Measurements from ENCODE around the gene ABCC4.

Gene ABCC4

GRCh38 chr13:94987081-94987480 lies 314.2 kb downstream of the ABCC4 start:
- DNase-seq (ENCODE audit: low read depth): no peak
- TF ChIP-seq, protein P1, sequence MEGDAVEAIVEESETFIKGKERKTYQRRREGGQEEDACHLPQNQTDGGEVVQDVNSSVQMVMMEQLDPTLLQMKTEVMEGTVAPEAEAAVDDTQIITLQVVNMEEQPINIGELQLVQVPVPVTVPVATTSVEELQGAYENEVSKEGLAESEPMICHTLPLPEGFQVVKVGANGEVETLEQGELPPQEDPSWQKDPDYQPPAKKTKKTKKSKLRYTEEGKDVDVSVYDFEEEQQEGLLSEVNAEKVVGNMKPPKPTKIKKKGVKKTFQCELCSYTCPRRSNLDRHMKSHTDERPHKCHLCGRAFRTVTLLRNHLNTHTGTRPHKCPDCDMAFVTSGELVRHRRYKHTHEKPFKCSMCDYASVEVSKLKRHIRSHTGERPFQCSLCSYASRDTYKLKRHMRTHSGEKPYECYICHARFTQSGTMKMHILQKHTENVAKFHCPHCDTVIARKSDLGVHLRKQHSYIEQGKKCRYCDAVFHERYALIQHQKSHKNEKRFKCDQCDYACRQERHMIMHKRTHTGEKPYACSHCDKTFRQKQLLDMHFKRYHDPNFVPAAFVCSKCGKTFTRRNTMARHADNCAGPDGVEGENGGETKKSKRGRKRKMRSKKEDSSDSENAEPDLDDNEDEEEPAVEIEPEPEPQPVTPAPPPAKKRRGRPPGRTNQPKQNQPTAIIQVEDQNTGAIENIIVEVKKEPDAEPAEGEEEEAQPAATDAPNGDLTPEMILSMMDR (conservative IDR thresholded peaks at IDR 0.05; ENCODE audit: low read depth, low read length): no peak
- no peak overlapping the region for H3K4me3 ChIP-seq (ENCODE audit: low read length)

DNA sequence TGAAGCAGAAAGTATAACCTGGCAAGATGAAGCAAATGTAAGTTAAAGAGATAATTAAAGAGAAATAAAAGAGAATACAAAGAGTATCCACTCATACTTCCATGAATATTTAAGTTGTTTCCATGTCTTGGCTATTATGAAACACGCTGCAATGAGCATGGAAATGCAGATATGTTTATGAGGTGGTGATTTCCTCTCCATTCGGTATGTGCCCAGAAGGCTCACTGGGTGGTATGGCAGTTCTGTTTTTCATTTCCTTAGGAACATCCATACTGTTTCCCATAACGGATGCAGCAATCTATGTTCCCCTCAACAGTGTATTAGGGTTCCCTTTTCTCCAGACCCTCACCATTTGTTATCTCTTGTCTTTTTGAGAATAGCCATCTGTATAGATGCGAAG lies 316.3 kb downstream of the ABCC4 start:
- no peak for DNase-seq (ENCODE audit: low read depth)
- TF ChIP-seq, protein P1 (conservative IDR thresholded peaks at IDR 0.05; ENCODE audit: low read depth, low read length): no peak
- no peak overlapping the region for H3K4me3 ChIP-seq (ENCODE audit: low read length)

DNA sequence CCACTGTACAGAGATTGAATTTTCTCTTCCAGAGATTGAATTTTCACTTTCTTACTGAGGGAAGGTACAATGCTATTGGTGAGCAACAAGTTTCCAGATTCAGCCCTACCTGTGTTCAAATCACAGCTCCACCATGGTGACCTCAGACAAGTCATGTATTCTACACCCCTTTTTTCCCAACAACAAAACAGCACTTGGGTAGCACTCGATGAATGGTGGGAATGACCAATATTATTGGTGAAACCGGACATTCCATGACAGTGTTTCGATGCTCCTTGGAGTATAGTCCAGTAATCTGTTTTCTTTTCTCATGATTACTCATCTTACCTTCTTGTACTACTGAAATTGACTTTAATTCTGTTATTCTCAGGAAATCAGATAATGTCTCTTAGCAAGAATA lies 322.7 kb downstream of the ABCC4 start:
- no peak for DNase-seq (ENCODE audit: low read depth)
- H3K4me3 ChIP-seq (ENCODE audit: low read length): no peak overlapping the region
- TF ChIP-seq, protein P1 (conservative IDR thresholded peaks at IDR 0.05; ENCODE audit: low read depth, low read length): no peak

DNA sequence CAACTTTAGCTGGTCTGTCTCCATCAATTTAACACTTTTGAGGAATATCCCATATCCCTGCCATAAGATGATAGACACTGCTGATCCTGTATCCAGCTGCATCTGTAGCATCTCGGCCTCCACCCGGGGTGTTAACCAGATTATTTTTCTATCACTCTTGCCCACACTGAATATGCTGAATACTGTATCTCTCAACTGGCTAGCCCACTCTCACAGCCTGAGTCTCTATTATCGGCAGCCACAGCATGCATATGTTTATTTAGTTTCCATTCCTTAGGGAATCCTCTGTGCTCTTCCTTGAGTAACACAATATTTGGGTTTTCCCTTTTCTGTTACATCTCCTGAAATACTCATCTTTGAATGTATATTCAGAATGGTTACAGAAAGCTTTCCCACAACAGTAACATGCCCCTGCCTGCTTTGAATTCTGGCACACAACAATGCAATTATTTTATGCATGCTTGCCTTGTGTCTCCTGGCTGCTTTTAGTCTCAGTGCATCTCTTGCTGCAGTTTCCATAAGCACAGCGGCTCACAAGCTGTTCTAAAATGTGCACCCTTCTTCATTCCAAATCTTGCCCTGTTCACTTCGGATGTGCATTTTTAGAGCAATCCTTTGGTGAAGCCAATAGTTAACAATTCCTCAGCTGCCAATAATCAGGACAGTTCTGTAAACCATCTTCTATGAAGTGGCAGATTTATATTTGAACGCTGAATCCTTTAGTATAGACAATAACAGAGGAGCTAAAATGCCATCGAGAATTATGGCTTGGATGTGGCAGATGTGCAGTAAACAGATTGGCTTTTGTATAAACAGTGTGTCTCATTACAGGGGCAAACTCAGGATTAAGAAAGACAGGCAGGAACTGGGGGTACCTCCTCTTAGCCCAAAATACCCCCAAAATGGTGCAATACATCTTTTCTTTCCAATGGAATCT lies 327.0 kb downstream of the ABCC4 start:
- no peak for DNase-seq (ENCODE audit: low read depth)
- H3K4me3 ChIP-seq (ENCODE audit: low read length): no peak overlapping the region
- TF ChIP-seq, protein P1 (conservative IDR thresholded peaks at IDR 0.05; ENCODE audit: low read depth, low read length): no peak

- TF ChIP-seq, protein P1 (conservative IDR thresholded peaks at IDR 0.05; ENCODE audit: low read depth, low read length): no peak
- no peak overlapping the region for H3K4me3 ChIP-seq (ENCODE audit: low read length)
- DNase-seq (ENCODE audit: low read depth): no peak
Observed at GRCh38 chr13:94972262-94972661, 329.0 kb downstream of the ABCC4 start.

Measured in retinal pigment epithelial cell (primary cell).